WTC11 (cell line): ENCODE results near the gene PHF24. TPM values are rescaled to one million over a fixed set of nuclear protein-coding genes. Genes with fewer than 3 reads are reported as not detected.

Experiments used
- ATAC-seq: fragments of 200-7000 bp; cut with Tn5 transposase; 2 replicates; pipeline ENCODE4 v1.10.0; 2021; ENCODE audit warnings: mild to moderate bottlenecking, moderate library complexity
- CTCF ChIA-PET: fragments of 300-600 bp; sonication (Branson Sonifier 250); formaldehyde crosslinking; loops from one replicate; lab custom pipeline; 2021; ENCODE audit warnings: antibody characterized with exemption; lab: Charles Lee
- POLR2A ChIA-PET: fragments of 350-600 bp; sonication (Branson Sonifier 250); formaldehyde crosslinking; loops from one replicate; lab custom pipeline; 2021; ENCODE audit warnings: antibody characterized with exemption; lab: Charles Lee
- DNase-seq: peaks from one replicate; pipeline ENCODE4 v3.0.0; 2021; ENCODE audit warnings: low spot score
- H3K27ac Mint-ChIP-seq: 2 replicates; pipeline ENCODE4 v1.8.0; 2021; ENCODE audit warnings: mixed read lengths
- H3K27me3 Mint-ChIP-seq: 2 replicates; pipeline ENCODE4 v1.8.0; 2021; ENCODE audit warnings: low read depth, mild to moderate bottlenecking, moderate library complexity, mixed read lengths
- H3K36me3 Mint-ChIP-seq: 2 replicates; pipeline ENCODE4 v1.8.0; 2021; ENCODE audit warnings: mixed read lengths
- H3K4me1 Mint-ChIP-seq: 2 replicates; pipeline ENCODE4 v1.8.0; 2022; ENCODE audit warnings: mixed read lengths
- H3K4me3 Mint-ChIP-seq: 2 replicates; pipeline ENCODE4 v1.8.0; 2021; ENCODE audit warnings: mild to moderate bottlenecking, moderate library complexity, mixed read lengths
- H3K9me3 Mint-ChIP-seq: 2 replicates; pipeline ENCODE4 v1.8.0; 2021; ENCODE audit warnings: mixed read lengths
- ARID4B ChIP-seq: sonication (generic); formaldehyde crosslinking; IDR thresholded peaks from 2 replicates; pipeline ENCODE4 v1.8.0; 2023; ENCODE audit warnings: missing genetic modification reagents, mild to moderate bottlenecking, borderline replicate concordance
- ATF3 ChIP-seq: sonication (generic); formaldehyde crosslinking; conservative IDR thresholded peaks from 2 replicates; pipeline ENCODE4 v1.8.1; 2022; ENCODE audit warnings: mild to moderate bottlenecking, missing genetic modification reagents
- E2F1 ChIP-seq: sonication (generic); formaldehyde crosslinking; IDR thresholded peaks from 2 replicates; pipeline ENCODE4 v1.8.0; 2022; ENCODE audit warnings: mild to moderate bottlenecking, missing genetic modification reagents
- ETV6 ChIP-seq: sonication (generic); formaldehyde crosslinking; IDR thresholded peaks from 2 replicates; pipeline ENCODE4 v1.8.1; 2022; ENCODE audit warnings: mild to moderate bottlenecking, missing genetic modification reagents
- FOXP1 ChIP-seq: sonication (generic); formaldehyde crosslinking; IDR thresholded peaks from 2 replicates; pipeline ENCODE4 v1.8.0; 2022; ENCODE audit warnings: missing genetic modification reagents, mild to moderate bottlenecking, moderate library complexity, borderline replicate concordance
- IRF2 ChIP-seq: sonication (generic); formaldehyde crosslinking; IDR thresholded peaks from 2 replicates; pipeline ENCODE4 v1.8.0; 2022; ENCODE audit warnings: low read depth, missing genetic modification reagents, borderline replicate concordance
- KAT7 ChIP-seq: sonication (generic); formaldehyde crosslinking; IDR thresholded peaks from 2 replicates; pipeline ENCODE4 v1.8.1; 2023; ENCODE audit warnings: missing genetic modification reagents, mild to moderate bottlenecking, borderline replicate concordance
- MAX ChIP-seq: sonication (generic); formaldehyde crosslinking; IDR thresholded peaks from 2 replicates; pipeline ENCODE4 v1.8.0; 2022; ENCODE audit warnings: mild to moderate bottlenecking, missing genetic modification reagents
- RELA ChIP-seq: sonication (generic); formaldehyde crosslinking; IDR thresholded peaks from 2 replicates; pipeline ENCODE4 v1.8.1; 2022; ENCODE audit warnings: missing genetic modification reagents, mild to moderate bottlenecking, borderline replicate concordance
- SMAD4 ChIP-seq: sonication (generic); formaldehyde crosslinking; IDR thresholded peaks from 2 replicates; pipeline ENCODE4 v1.8.0; 2022; ENCODE audit warnings: mild to moderate bottlenecking, missing genetic modification reagents
- STAT6 ChIP-seq: sonication (generic); formaldehyde crosslinking; conservative IDR thresholded peaks from 2 replicates; pipeline ENCODE4 v1.8.1; 2023; ENCODE audit warnings: mild to moderate bottlenecking, low read depth, missing genetic modification reagents, moderate library complexity
- TCF7 ChIP-seq: sonication (generic); formaldehyde crosslinking; IDR thresholded peaks from 2 replicates; pipeline ENCODE4 v1.8.0; 2022; ENCODE audit warnings: mild to moderate bottlenecking, low read depth, missing genetic modification reagents, moderate library complexity
- ZBTB43 ChIP-seq: sonication (generic); formaldehyde crosslinking; IDR thresholded peaks from 2 replicates; pipeline ENCODE4 v1.8.1; 2023; ENCODE audit warnings: mild to moderate bottlenecking, missing genetic modification reagents
- ZMAT4 ChIP-seq: fragments of 250-450 bp; sonication (Bioruptor Pico); IDR thresholded peaks from 2 replicates; pipeline ENCODE4 v1.9.0; 2021; ENCODE audit warnings: mild to moderate bottlenecking
- ZNF423 ChIP-seq: fragments of 250-450 bp; sonication (Bioruptor Pico); IDR thresholded peaks from 2 replicates; pipeline ENCODE4 v2.1.2; 2022; ENCODE audit warnings: mild to moderate bottlenecking, moderate library complexity
- total RNA-seq: library from RNA; stranded (reverse); gene quantifications from 3 replicates; pipeline ENCODE4 v1.2.3, GENCODE V29; 2021

PHF24 gene
- total RNA-seq, 1 experiment from 2014 or later = 0.59 TPM

GRCh38 chr9:34997379-34997781 lies 39.3 kb downstream of the PHF24 start (continued):
- TF ChIP-seq ZNF423 (CRISPR knock-in tag) (no peak), IRF2 (CRISPR knock-in tag) (no peak), ATF3 (CRISPR knock-in tag) (no peak), TCF7 (CRISPR knock-in tag) (no peak), ETV6 (CRISPR knock-in tag) (no peak)

- ChIA-PET CTCF (interaction anchor here (1.6 to 2.2 kb wide), 3 partner anchors 13 to 238 kb away, joined by 4 to 13 read pairs (median 11); no protein-coding TSS in a partner anchor), POLR2A (interaction anchor here (0.6 kb wide), 1 partner anchor 15 kb away, joined by 3 read pairs; no protein-coding TSS in a partner anchor)
- Mint-ChIP-seq H3K4me3 (no peak overlapping the region), H3K9me3 (0 out of 2 replicates have a peak, but pooled peaks cover 2% of the 10 kb centered on the region), H3K36me3 (peaks cover 28% of the 10 kb centered on the region), H3K27me3 (no peaks in the 10 kb centered on the region), H3K27ac (no peak overlapping the region), H3K4me1 (peaks cover 51% of the 10 kb centered on the region)
- ATAC-seq (no peak), DNase-seq (no peak)
- TF ChIP-seq ZMAT4 = no peak
- TF ChIP-seq ATF3 (CRISPR knock-in tag) = no peak
- no peak for TF ChIP-seq ARID4B (CRISPR knock-in tag)
- no peak for TF ChIP-seq FOXP1 (CRISPR knock-in tag)
- no peak for TF ChIP-seq MAX
- no peak for TF ChIP-seq ZBTB43 (CRISPR knock-in tag)
- no peak for TF ChIP-seq STAT6 (CRISPR knock-in tag)
- TF ChIP-seq SMAD4 (CRISPR knock-in tag) = no peak
- TF ChIP-seq RELA (CRISPR knock-in tag) = no peak
- TF ChIP-seq KAT7 (CRISPR knock-in tag) = no peak
- no peak for TF ChIP-seq E2F1 (CRISPR knock-in tag)
Observed at GRCh38 chr9:34998266-34998665, 40.2 kb downstream of the PHF24 start.
